ENCODE measurements around the gene TRAP1. TPM values are rescaled to one million over a fixed set of nuclear protein-coding genes. Genes with fewer than 3 reads are reported as not detected.

Gene TRAP1
- total RNA-seq, 1 experiment from 2014 or later = 204 TPM

- BruUV-seq (replicated peaks) = no TSS peak
- Histone ChIP-seq H3K27me3 (ENCODE audit: insufficient read depth, low read depth) (no peaks in the 10 kb centered on the region), H3F3A (ENCODE audit: insufficient read depth, low read depth) (no peaks in the 10 kb centered on the region; the same call in 1 of the 2 replicates), H3K4me3 (no peak overlapping the region), H3K79me2 (ENCODE audit: low read depth) (no peaks in the 10 kb centered on the region), H3K9me2 (ENCODE audit: insufficient read depth) (no peaks in the 10 kb centered on the region), H3K9me3 (ENCODE audit: insufficient read depth, low read depth) (no peaks in the 10 kb centered on the region), H3K27ac (no peak overlapping the region), H3K4me2 (no peak overlapping the region), H2AFZ (no peak overlapping the region), H3K4me1 (replicated peaks; ENCODE audit: insufficient read depth) (no peaks in the 10 kb centered on the region), H3K36me3 (ENCODE audit: low read depth) (peaks cover 12% of the 10 kb centered on the region; the same call in 1 of the 2 replicates), H4K20me1 (ENCODE audit: insufficient read depth) (no peaks in the 10 kb centered on the region; the same call in 1 of the 2 replicates)
- ChIA-PET CTCF (no interaction called here), POLR2A (ENCODE audit: unreplicated experiment) (no interaction called here)
- no peak for TF ChIP-seq EZH2 (IDR thresholded peaks at IDR 0.05; ENCODE audit: low read depth)
- TF ChIP-seq CTCF (conservative IDR thresholded peaks at IDR 0.05) = no peak
- DNase-seq = no peak
- intact Hi-C loops (cut with micrococcal nuclease; ENCODE audit: unreplicated experiment) = no loop called here
Observed at GRCh38 chr16:3737181-3737580, 19.9 kb upstream of the TRAP1 start.

- intact Hi-C loops (cut with micrococcal nuclease; ENCODE audit: unreplicated experiment) = no loop called here
- no peak for DNase-seq
- CTCF ChIA-PET = no interaction called here
Observed at GRCh38 chr16:3736116-3736515, 18.8 kb upstream of the TRAP1 start.

GRCh38 chr16:3735541-3735940, 18.2 kb upstream of the TRAP1 start:
- Histone ChIP-seq H3F3A (ENCODE audit: insufficient read depth, low read depth) (no peaks in the 10 kb centered on the region; the same call in 1 of the 2 replicates), H3K4me1 (replicated peaks; ENCODE audit: insufficient read depth) (no peaks in the 10 kb centered on the region), H3K27ac (no peak overlapping the region), H3K79me2 (ENCODE audit: low read depth) (no peaks in the 10 kb centered on the region), H3K36me3 (ENCODE audit: low read depth) (peaks cover 12% of the 10 kb centered on the region; the same call in 1 of the 2 replicates), H3K4me3 (no peak overlapping the region), H3K9me2 (ENCODE audit: insufficient read depth) (no peaks in the 10 kb centered on the region), H2AFZ (no peak overlapping the region), H3K9me3 (ENCODE audit: insufficient read depth, low read depth) (no peaks in the 10 kb centered on the region), H3K27me3 (ENCODE audit: insufficient read depth, low read depth) (no peaks in the 10 kb centered on the region), H3K4me2 (no peak overlapping the region), H4K20me1 (ENCODE audit: insufficient read depth) (no peaks in the 10 kb centered on the region; the same call in 1 of the 2 replicates)
- DNase-seq = no peak
- TF ChIP-seq EZH2 (IDR thresholded peaks at IDR 0.05; ENCODE audit: low read depth) (no peak), CTCF (conservative IDR thresholded peaks at IDR 0.05) (no peak)
- no TSS peak for BruUV-seq (replicated peaks)
- ChIA-PET CTCF (no interaction called here), POLR2A (ENCODE audit: unreplicated experiment) (no interaction called here)
- intact Hi-C loops (cut with micrococcal nuclease; ENCODE audit: unreplicated experiment) = no loop called here

More at GRCh38 chr16:3736116-3736515, 18.8 kb upstream of the TRAP1 start:
- Histone ChIP-seq H3K9me2 (ENCODE audit: insufficient read depth) (no peaks in the 10 kb centered on the region), H3K9me3 (ENCODE audit: insufficient read depth, low read depth) (no peaks in the 10 kb centered on the region), H2AFZ (no peak overlapping the region), H3K36me3 (ENCODE audit: low read depth) (peaks cover 12% of the 10 kb centered on the region; the same call in 1 of the 2 replicates), H3K4me3 (no peak overlapping the region), H3F3A (ENCODE audit: insufficient read depth, low read depth) (no peaks in the 10 kb centered on the region; the same call in 1 of the 2 replicates), H3K27ac (no peak overlapping the region), H3K27me3 (ENCODE audit: insufficient read depth, low read depth) (no peaks in the 10 kb centered on the region), H4K20me1 (ENCODE audit: insufficient read depth) (no peaks in the 10 kb centered on the region; the same call in 1 of the 2 replicates), H3K4me1 (replicated peaks; ENCODE audit: insufficient read depth) (no peaks in the 10 kb centered on the region), H3K4me2 (no peak overlapping the region), H3K79me2 (ENCODE audit: low read depth) (no peaks in the 10 kb centered on the region)
- POLR2A ChIA-PET (ENCODE audit: unreplicated experiment) = no interaction called here
- TF ChIP-seq EZH2 (IDR thresholded peaks at IDR 0.05; ENCODE audit: low read depth) (no peak), CTCF (conservative IDR thresholded peaks at IDR 0.05) (no peak)
- no TSS peak for BruUV-seq (replicated peaks)

Measured in PC-9 (cell line).